DND-41 (cell line): Measurements from ENCODE around the gene ELAC1.
"Not testable (repeated sequence)": the region's sequence is repeated elsewhere in the genome, so short reads cannot be mapped to it uniquely, and the experiment has no call there.

Source experiments
- ATAC-seq: fragments of 200-7000 bp; cut with Tn5 transposase; 3 replicates; pipeline ENCODE4 v1.9.1; 2021; ENCODE audit warnings: low read depth; ENCODE audit not compliant: insufficient read depth
- DNase-seq: peaks from one replicate; pipeline ENCODE4 v3.0.0-alpha.2; 2020
- H2AFZ ChIP-seq: 2 replicates; pipeline ENCODE4 v1.6.0; 2012; ENCODE audit warnings: low read depth, low read length
- H3K27ac ChIP-seq: 2 replicates; pipeline ENCODE4 v1.5.1; 2012; ENCODE audit warnings: low read length, inconsistent platforms
- H3K27me3 ChIP-seq: fragments of 200-600 bp; sonication (generic); 2 replicates; pipeline ENCODE4 v1.6.0; 2012; ENCODE audit warnings: low read length, mild to moderate bottlenecking, inconsistent platforms; ENCODE audit not compliant: insufficient read depth, poor library complexity
- H3K36me3 ChIP-seq: 2 replicates; pipeline ENCODE4 v1.5.1; 2012; ENCODE audit warnings: low read length, inconsistent platforms; ENCODE audit not compliant: insufficient read depth
- H3K4me1 ChIP-seq: 2 replicates; pipeline ENCODE4 v1.5.1; 2012; ENCODE audit warnings: mild to moderate bottlenecking, low read length; ENCODE audit not compliant: insufficient read depth
- H3K4me2 ChIP-seq: 2 replicates; pipeline ENCODE4 v1.6.0; 2012; ENCODE audit warnings: mild to moderate bottlenecking, moderate library complexity, low read length, inconsistent platforms; ENCODE audit not compliant: insufficient read depth
- H3K4me3 ChIP-seq, 2 experiments: fragments of 200-600 bp in 1 of 2; shearing (Covaris generic) in 1 of 2; 2 replicates each; pipeline ENCODE4 v1.5.1; 2012 to 2016; ENCODE audit warnings: inconsistent platforms in 2 of 2, low read length in 2 of 2, mild to moderate bottlenecking in 2 of 2, low read depth in 1 of 2, moderate library complexity in 1 of 2
- H3K79me2 ChIP-seq: 2 replicates; pipeline ENCODE4 v1.6.0; 2012; ENCODE audit warnings: low read length, inconsistent platforms; ENCODE audit not compliant: insufficient read depth
- H3K9ac ChIP-seq: 2 replicates; pipeline ENCODE4 v1.6.0; 2012; ENCODE audit warnings: low read depth, mild to moderate bottlenecking, inconsistent platforms, low read length, moderate library complexity
- H3K9me3 ChIP-seq: 2 replicates; pipeline ENCODE4 v1.5.1; 2012; ENCODE audit warnings: low read length, moderate library complexity, mild to moderate bottlenecking, inconsistent platforms; ENCODE audit not compliant: insufficient read depth, severe bottlenecking
- H4K20me1 ChIP-seq: 2 replicates; pipeline ENCODE4 v1.6.0; 2012; ENCODE audit warnings: low read length; ENCODE audit not compliant: insufficient read depth
- EZH2 ChIP-seq: IDR thresholded peaks from 3 replicates; pipeline ENCODE4 v1.6.1; 2012; ENCODE audit warnings: borderline replicate concordance, low read depth, mild to moderate bottlenecking, moderate library complexity, low read length, inconsistent platforms; ENCODE audit not compliant: severe bottlenecking
- TF ChIP-seq, protein P1 (sequence below): IDR thresholded peaks from 2 replicates; pipeline ENCODE4 v1.5.1; 2012; ENCODE audit warnings: borderline replicate concordance, low read length, moderate library complexity, mild to moderate bottlenecking; ENCODE audit not compliant: poor library complexity, severe bottlenecking; ENCODE audit errors: extremely low read depth

The ELAC1 gene

DNA sequence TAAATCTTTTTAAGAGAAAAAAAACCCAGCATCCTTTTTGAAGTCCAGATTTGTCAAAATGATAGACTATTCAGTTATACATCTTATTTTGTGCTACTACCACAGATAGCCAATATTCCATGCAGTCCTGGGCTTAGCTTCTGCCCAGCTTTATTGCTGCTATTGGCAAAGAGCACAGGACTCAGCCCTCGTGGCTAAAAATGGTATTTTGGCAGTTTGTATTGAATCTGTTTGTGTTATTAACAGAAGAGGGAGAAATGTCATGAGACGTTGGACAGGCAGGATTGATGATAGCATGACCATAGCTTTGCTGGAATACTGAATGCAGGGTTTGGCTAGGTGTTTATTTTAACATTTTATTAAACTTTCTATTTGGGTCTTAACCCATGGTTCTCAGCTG lies 19.4 kb downstream of the ELAC1 start:
- Histone ChIP-seq H3K27ac (no peak overlapping the region), H2AFZ (no peak overlapping the region), H3K4me1 (no peaks in the 10 kb centered on the region), H3K9ac (no peak overlapping the region), H3K27me3 (no peaks in the 10 kb centered on the region), H3K79me2 (no peaks in the 10 kb centered on the region), H3K36me3 (peaks cover 21% of the 10 kb centered on the region; the same call in 1 of the 2 replicates), H3K4me3 (no peak overlapping the region), H3K9me3 (no peaks in the 10 kb centered on the region), H4K20me1 (no peaks in the 10 kb centered on the region), H3K4me2 (no peak overlapping the region)
- ATAC-seq = no peak
- TF ChIP-seq, protein P1, sequence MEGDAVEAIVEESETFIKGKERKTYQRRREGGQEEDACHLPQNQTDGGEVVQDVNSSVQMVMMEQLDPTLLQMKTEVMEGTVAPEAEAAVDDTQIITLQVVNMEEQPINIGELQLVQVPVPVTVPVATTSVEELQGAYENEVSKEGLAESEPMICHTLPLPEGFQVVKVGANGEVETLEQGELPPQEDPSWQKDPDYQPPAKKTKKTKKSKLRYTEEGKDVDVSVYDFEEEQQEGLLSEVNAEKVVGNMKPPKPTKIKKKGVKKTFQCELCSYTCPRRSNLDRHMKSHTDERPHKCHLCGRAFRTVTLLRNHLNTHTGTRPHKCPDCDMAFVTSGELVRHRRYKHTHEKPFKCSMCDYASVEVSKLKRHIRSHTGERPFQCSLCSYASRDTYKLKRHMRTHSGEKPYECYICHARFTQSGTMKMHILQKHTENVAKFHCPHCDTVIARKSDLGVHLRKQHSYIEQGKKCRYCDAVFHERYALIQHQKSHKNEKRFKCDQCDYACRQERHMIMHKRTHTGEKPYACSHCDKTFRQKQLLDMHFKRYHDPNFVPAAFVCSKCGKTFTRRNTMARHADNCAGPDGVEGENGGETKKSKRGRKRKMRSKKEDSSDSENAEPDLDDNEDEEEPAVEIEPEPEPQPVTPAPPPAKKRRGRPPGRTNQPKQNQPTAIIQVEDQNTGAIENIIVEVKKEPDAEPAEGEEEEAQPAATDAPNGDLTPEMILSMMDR = no peak
- no peak for TF ChIP-seq EZH2
- DNase-seq = no peak

DNA sequence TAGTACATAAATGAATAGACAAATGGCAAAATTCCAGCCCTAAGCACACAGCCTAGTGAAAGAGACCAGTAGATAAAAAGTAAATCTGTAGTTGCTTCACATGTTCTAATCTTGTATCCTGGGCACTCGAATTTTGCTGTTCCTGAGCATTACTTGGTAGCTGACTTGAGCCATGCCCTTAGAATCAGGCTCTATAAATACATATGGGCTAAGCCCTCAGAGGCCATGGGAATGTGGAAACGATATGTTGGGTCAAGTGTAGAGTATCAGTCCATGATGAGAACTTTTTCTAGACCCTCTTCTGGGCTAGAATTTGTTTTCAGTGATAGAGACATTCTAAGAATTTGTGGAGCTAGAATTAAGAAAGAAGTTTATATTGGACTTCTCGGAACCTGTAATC lies 21.9 kb downstream of the ELAC1 start:
- no peaks in the 10 kb centered on the region for H4K20me1 ChIP-seq
- no peak overlapping the region for H2AFZ ChIP-seq
- H3K79me2 ChIP-seq = no peaks in the 10 kb centered on the region
- H3K4me3 ChIP-seq = no peak overlapping the region
- H3K36me3 ChIP-seq = peaks cover 15% of the 10 kb centered on the region; the same call in 1 of the 2 replicates
- DNase-seq = no peak
- H3K27me3 ChIP-seq = no peaks in the 10 kb centered on the region
- no peak overlapping the region for H3K27ac ChIP-seq
- H3K4me1 ChIP-seq = no peaks in the 10 kb centered on the region
- H3K9me3 ChIP-seq = no peaks in the 10 kb centered on the region
- H3K9ac ChIP-seq = no peak overlapping the region
- no peak overlapping the region for H3K4me2 ChIP-seq
- TF ChIP-seq EZH2 = no peak
- TF ChIP-seq, protein P1 = no peak
- ATAC-seq = no peak

DNA sequence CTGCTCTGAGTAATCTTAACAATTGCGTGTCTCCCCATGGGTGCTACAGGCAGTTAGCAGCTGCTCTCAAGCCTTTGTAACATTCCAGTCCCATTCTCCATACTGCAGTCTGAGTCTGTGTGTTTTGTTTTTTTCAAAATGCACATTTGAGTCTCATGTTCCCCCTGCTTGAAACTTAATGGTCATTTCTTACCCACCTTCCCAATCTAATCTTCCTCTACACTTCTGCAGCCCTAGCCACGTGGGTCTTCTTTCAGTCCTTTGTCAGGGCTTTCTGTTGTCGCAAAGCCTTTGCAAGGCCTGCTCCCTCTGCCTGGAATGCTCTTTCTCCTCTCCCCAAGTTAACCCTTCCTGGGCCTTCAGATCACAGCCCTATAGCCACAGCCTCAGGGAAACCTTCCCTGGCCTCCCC lies 24.5 kb downstream of the ELAC1 start:
- Histone ChIP-seq H4K20me1 (no peaks in the 10 kb centered on the region), H3K79me2 (no peaks in the 10 kb centered on the region), H3K9ac (no peak overlapping the region), H3K27me3 (no peaks in the 10 kb centered on the region), H3K4me1 (no peaks in the 10 kb centered on the region), H3K27ac (no peak overlapping the region), H3K4me3 (no peak overlapping the region), H2AFZ (no peak overlapping the region), H3K36me3 (peaks cover 9% of the 10 kb centered on the region; the same call in 1 of the 2 replicates), H3K9me3 (no peaks in the 10 kb centered on the region), H3K4me2 (no peak overlapping the region)
- DNase-seq (no peak), ATAC-seq (no peak)
- no peak for TF ChIP-seq EZH2
- TF ChIP-seq, protein P1 = no peak

DNA sequence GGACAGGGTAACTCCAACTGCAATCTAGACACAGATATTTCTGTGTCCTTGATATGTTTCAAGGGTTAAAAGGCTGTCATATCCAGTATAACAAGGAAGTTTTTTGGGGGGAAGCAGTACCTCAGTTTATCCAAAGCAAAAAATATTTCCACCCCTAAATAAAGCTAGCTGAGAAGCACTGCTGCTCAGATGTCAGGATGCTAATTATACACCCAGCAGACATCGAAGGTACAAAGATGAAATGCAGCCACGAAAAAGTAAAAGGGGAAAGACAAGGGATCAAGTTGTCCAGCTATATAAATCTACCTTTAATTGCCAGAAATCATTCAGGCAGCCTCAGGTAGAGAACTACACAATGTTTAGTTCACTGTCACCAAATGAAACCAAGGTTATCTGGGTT lies 26.2 kb downstream of the ELAC1 start:
- no peak overlapping the region for H3K4me2 ChIP-seq
- no peaks in the 10 kb centered on the region for H3K4me1 ChIP-seq
- TF ChIP-seq, protein P1 = no peak
- no peak for TF ChIP-seq EZH2

DNA sequence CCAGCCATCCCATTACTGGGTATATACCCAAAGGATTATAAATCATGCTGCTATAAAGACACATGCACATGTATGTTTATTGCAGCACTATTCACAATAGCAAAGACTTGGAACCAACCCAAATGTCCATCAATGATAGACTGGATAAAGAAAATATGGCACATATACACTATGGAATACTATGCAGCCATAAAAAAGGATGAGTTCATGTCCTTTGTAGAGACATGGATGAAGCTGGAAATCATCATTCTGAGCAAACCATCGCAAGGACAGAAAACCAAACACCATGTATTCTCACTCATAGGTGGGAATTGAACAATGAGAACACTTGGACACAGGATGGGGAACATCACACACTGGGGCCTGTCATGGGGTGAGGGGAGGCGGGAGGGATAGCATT lies 35.3 kb downstream of the ELAC1 start:
- not testable (repeated sequence) for H2AFZ ChIP-seq, H4K20me1 ChIP-seq, H3K9ac ChIP-seq, H3K4me2 ChIP-seq, H3K9me3 ChIP-seq, DNase-seq, H3K79me2 ChIP-seq, ATAC-seq, H3K4me3 ChIP-seq, H3K36me3 ChIP-seq, H3K4me1 ChIP-seq, H3K27me3 ChIP-seq, H3K27ac ChIP-seq

More for the DNA sequence above, 26.2 kb downstream of the ELAC1 start:
- ATAC-seq (no peak), DNase-seq (no peak)
- H3K9me3 ChIP-seq = no peaks in the 10 kb centered on the region
- H3K9ac ChIP-seq = no peak overlapping the region
- H3K27ac ChIP-seq = no peak overlapping the region
- H4K20me1 ChIP-seq = no peaks in the 10 kb centered on the region
- no peaks in the 10 kb centered on the region for H3K36me3 ChIP-seq
- no peak overlapping the region for H3K4me3 ChIP-seq
- H2AFZ ChIP-seq = no peak overlapping the region
- no peaks in the 10 kb centered on the region for H3K79me2 ChIP-seq
- H3K27me3 ChIP-seq = no peaks in the 10 kb centered on the region
